Anterior cingulate cortex (tissue), 58 donors: Measurements from ENCODE around the gene PIP4K2A.
"Not testable (repeated sequence)": the region's sequence is repeated elsewhere in the genome, so short reads cannot be mapped to it uniquely, and the experiment has no call there.

ENCODE experiments used
- DNase-seq, 58 donors: peaks; one replicate each; lab custom pipeline; 2025; lab: John Stamatoyannopoulos, UW

Gene PIP4K2A

GRCh38 chr10:22501413-22501812, 213.0 kb downstream of the PIP4K2A start:
- no peak for DNase-seq

GRCh38 chr10:22500656-22501340, 213.6 kb downstream of the PIP4K2A start:
- DNase-seq: peak in 9 of 58 donors; percentile 4 to 54 (median 26)

DNA sequence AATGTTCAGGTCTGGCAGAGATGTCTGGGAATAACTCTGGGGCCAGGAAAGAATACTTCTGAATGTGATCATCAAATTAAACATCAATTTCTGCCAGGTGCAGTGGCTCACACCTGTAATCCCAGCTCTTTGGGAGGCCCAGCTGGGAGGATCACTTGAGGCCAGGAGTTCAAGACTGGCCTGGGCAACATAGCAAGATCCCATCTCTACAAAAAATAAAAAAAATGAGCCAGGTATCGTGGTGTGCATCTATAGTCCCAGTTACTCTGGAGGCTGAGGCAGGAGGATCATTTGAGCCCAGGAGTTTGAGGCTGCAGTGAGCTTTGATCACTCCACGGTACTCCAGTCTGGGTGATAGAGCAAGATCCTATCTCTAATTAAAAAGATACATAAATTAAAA, 214.4 kb downstream of the PIP4K2A start:
- DNase-seq: not testable (repeated sequence)

DNA sequence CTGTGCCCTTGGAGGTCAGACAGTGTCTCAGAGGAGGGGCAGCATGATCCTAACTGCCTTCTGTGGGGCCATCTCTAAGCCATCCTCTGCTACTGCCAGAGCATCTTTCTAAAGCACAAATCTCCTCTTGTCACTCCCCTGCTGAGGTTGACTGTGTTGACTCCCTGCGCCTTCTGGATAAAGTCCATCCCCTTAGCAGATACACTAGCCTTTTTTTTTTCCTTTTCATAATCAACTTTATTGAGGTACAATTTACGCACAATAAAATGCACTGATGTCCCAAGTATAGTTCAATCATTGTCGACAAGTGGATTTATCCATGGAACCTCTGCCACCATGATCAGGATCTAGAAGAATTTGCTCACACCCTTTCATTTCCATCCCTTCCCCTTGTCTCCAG, 219.0 kb downstream of the PIP4K2A start:
- no peak for DNase-seq

DNA sequence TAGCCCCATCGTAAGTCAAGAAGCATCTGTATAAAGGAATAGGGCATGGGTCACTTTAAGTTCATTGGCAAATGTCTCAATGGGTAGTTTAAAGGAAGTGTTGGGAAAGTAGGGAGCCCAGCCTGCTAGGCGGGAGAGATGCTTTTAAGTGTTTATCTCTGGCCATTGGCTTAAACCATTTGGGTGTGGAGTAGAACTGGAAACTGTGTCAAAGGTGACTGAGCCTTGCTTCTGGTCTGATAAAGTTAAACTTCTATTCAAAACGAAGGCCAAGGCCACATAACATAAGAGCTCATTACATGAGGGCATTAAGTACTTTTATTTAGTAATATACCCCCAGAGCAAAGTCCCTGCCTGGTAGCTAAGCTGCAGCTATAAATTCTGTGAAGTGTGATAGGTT, 220.4 kb downstream of the PIP4K2A start:
- DNase-seq: no peak

DNA sequence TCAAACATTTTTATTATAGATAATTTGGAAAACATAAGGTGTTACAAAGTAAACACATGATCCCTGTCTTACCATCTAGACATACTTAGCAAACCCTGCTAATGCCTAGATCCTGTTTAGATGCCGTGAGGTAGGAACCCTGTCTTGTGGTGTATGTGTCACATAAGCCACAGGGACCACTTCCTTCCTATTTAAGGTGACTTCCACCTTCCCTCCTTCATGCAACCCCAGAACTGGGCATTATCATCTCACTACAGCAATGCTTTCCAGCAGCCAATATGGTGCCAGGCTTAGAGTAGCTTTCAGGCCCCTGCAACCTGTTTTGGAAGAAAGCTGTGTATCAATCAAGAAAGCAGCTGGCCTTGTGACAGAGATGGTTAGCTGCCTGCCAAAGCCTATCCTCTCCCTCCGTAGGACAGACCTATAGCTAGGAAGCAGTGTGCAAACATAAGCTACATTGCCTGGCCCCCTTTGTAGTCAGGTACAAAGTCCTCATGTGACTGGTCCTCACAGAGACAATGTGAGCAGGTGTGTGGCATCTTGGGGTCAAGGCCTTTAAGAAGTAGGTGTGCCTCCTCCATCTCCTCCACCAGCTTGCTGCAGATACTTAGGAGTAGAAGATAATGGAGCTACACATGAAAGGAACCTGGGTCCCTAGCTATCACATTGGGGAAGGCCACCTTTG, 222.3 kb downstream of the PIP4K2A start:
- no peak for DNase-seq

DNA sequence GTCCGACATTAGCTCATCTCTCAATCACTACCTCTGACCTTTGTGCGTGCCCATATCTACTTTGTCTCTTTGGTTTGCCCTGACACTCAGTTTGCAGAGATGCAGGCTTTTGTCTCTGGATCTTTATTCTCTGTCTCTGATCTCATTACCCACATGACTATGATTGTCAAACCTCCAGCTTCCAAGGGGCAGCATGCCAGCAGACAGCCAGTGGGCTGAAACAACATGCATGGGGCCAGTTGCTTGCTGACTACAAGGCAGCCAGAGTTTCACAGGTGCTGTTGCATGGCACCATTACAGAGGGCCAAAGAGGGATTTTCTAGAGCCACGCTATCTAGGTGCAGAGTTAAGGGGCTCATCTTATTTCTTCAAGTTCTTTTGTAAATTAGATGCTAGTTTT, 222.9 kb downstream of the PIP4K2A start:
- peak in 44 of 58 donors; percentile 6 to 93 (median 52) for DNase-seq

DNA sequence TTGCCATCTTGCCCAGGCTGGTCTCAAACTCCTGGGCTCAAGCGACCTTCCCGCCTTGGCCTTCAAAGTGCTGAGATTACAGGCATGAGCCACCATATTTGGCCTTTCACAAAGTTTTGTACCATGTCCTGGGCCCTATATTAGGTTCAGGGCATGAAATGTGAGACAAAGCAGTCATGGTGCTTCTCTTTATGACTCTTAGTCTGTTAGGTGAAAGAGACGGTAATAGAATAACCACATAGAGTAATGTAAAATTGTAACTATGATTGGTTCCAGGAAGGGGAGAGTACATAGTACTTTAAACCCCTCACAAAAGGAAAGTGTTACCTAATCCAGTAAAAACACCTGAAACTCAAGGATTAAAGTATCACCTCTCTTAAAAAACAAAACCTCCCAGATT, 224.4 kb downstream of the PIP4K2A start:
- DNase-seq: no peak

DNA sequence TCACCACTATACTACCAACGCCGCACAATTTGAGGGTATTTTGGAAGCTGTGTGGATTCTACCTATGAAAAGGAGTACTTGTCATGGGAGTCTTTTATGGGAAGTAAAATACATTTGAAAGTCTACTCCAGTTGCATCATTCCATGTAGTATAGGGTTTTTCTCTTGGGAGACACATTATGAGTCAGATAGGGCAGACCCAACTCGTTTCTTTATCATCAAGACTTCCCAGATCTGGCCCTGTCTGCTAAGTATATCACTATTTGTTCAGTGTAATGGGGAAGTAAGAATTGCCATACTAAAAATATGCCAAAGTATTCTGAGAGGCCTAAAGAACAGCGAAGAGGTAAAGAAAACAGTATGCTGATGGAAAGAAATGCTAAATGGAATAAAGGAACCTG, 224.9 kb downstream of the PIP4K2A start:
- DNase-seq: no peak

DNA sequence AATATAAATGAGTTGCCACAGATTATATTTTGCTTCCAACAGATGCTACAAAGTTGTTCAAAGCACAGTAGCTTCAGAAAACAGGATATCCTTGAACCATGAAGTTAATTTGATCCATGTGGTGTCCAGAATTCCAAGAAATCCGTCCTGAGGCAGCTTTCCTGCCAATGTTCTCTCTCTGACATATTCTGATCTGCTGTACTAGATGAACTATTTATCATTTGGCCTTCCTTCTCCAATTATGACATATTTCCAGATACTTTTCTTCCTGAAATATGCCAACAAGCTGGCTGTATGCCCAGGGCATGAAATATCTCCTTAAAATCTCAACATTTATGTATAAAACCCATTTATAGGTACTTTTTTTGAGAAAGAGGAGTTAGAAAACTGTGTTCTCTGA, 227.9 kb downstream of the PIP4K2A start:
- no peak for DNase-seq
